Measurements from ENCODE around the gene DNAJB6.

- TF ChIP-seq CTCF (conservative IDR thresholded peaks at IDR 0.05; ENCODE audit: low read length) (no peak), EZH2phosphoT487 (IDR thresholded peaks at IDR 0.05; ENCODE audit: borderline replicate concordance, low read depth, low read length) (no peak)
Observed at GRCh38 chr7:157415486-157415885, 78.7 kb downstream of the DNAJB6 start.
